Liver (tissue), 3 donors: ENCODE results near the gene SPDEF.

Source experiments
- ATF3 ChIP-seq: IDR thresholded peaks from 2 replicates; pipeline ENCODE4 v1.6.1; 2016; ENCODE audit warnings: antibody characterized with exemption
- CTCF ChIP-seq: fragments of 150-350 bp; IDR thresholded peaks from 2 replicates; pipeline ENCODE4 v1.5.1; 2017; ENCODE audit warnings: improper control_type of control experiment, low read depth, low read length; ENCODE audit not compliant: missing input control
- EGR1 ChIP-seq, 2 donors: IDR thresholded peaks; 2 replicates each; pipeline ENCODE4 v1.6.1; 2016 to 2018; ENCODE audit warnings: antibody characterized with exemption in 2 of 2, low read depth in 2 of 2
- JUND ChIP-seq, 2 donors: IDR thresholded peaks; 2 replicates each; pipeline ENCODE4 v1.6.1; 2016; ENCODE audit warnings: antibody characterized with exemption in 2 of 2
- MAX ChIP-seq: IDR thresholded peaks from 2 replicates; pipeline ENCODE4 v1.6.1; 2016; ENCODE audit warnings: antibody characterized with exemption
- NR2F2 ChIP-seq: IDR thresholded peaks from 2 replicates; pipeline ENCODE4 v1.6.1; 2016; ENCODE audit warnings: antibody characterized with exemption
- RAD21 ChIP-seq, 2 donors: IDR thresholded peaks; 2 replicates each; pipeline ENCODE4 v1.6.1; 2016; ENCODE audit warnings: antibody characterized with exemption in 2 of 2, mild to moderate bottlenecking in 2 of 2
- RXRA ChIP-seq, 2 donors: IDR thresholded peaks; 2 replicates each; pipeline ENCODE4 v1.6.1; 2017 to 2018; ENCODE audit warnings: antibody characterized with exemption in 2 of 2, mild to moderate bottlenecking in 1 of 2
- TAF1 ChIP-seq: conservative IDR thresholded peaks from 2 replicates; pipeline ENCODE4 v1.6.1; 2016; ENCODE audit warnings: antibody characterized with exemption, mild to moderate bottlenecking
- YY1 ChIP-seq: IDR thresholded peaks from 2 replicates; pipeline ENCODE4 v1.6.1; 2016; ENCODE audit warnings: antibody characterized with exemption, mild to moderate bottlenecking
- ZBTB33 ChIP-seq: IDR thresholded peaks from 2 replicates; pipeline ENCODE4 v1.6.1; 2016; ENCODE audit warnings: antibody characterized with exemption
- donor health status: healthy.
- donor health status: healthy.

GRCh38 chr6:34553750-34554149 lies 2.4 kb downstream of the SPDEF start:
- TF ChIP-seq CTCF (no peak), RXRA (IDR thresholded peaks at IDR 0.05) (no peak), YY1 (no peak), ATF3 (no peak), ZBTB33 (no peak), MAX (no peak), TAF1 (no peak), RAD21 (IDR thresholded peaks at IDR 0.05) (no peak), EGR1 (IDR thresholded peaks at IDR 0.05; ENCODE audit: low read depth in 2 of 2) (no peak), JUND (IDR thresholded peaks at IDR 0.05) (no peak), NR2F2 (no peak)
